NCI-H187 (cell line): ENCODE measurements around the gene SDSL.

Experiments used
- DNase-seq, 2 experiments: peaks; one replicate each; lab custom pipeline; 2025; lab: John Stamatoyannopoulos, UW

The SDSL gene

GRCh38 chr12:113480336-113480971 is 58.3 kb downstream of the SDSL start:
- DNase-seq, result no peak

GRCh38 chr12:113482334-113482733 is 60.2 kb downstream of the SDSL start:
- no peak for DNase-seq

- DNase-seq, result no peak
Measured at GRCh38 chr12:113485330-113485729, 63.1 kb downstream of the SDSL start.

GRCh38 chr12:113486722-113487121 is 64.5 kb downstream of the SDSL start:
- DNase-seq, result no peak
